K562 (cell line): Measurements from ENCODE around the gene MIEN1. TPM values are rescaled to one million over a fixed set of nuclear protein-coding genes. Genes with fewer than 3 reads are reported as not detected.

ENCODE experiments used
- ATAC-seq: fragments of 200-7000 bp; cut with Tn5 transposase; 3 replicates; pipeline ENCODE4 v1.9.1; 2020; ENCODE audit warnings: moderate library complexity
- BruUV-seq: library from RNA; stranded (reverse); fragments of 400-500 nt; replicated peaks from 2 replicates; lab custom pipeline; 2021; lab: Mats Ljungman, UMichigan
- CTCF ChIA-PET: fragments of 300-600 bp; formaldehyde crosslinking; extraction: SDS; loops from one replicate; lab custom pipeline; 2021; ENCODE audit warnings: low intra/inter-chr PET ratio; lab: Yijun Ruan, JAX
- POLR2A ChIA-PET: fragments of 300-600, 350-650 bp; sonication (Branson Sonifier 250); formaldehyde crosslinking; extraction: SDS; loops from one replicate; lab custom pipeline; 2021; ENCODE audit warnings: antibody characterized with exemption, inconsistent platforms; lab: Yijun Ruan, JAX
- DNase-seq, 4 experiments: peaks; one replicate each; pipeline versions ENCODE4 v3.0.0 to v3.0.0-alpha.2; 2011 to 2018; ENCODE audit warnings: low spot score in 3 of 4, mixed read lengths in 3 of 4; ENCODE audit errors: extremely low read depth in 1 of 4
- FAIRE-seq: peaks from 2 replicates; lab custom pipeline; 2011; peaks lifted over from hg19 to GRCh38; lab: Jason Lieb, UNC
- H2AFZ ChIP-seq: 2 replicates; pipeline ENCODE4 v1.6.0; 2011; ENCODE audit warnings: low read depth, low read length, control low read depth, inconsistent platforms
- H3K27ac ChIP-seq: fragments of 200-600 bp; 3 replicates; pipeline ENCODE4 v1.8.0; 2011; ENCODE audit warnings: low read depth, mild to moderate bottlenecking, control low read depth, inconsistent platforms, low read length, moderate library complexity, mixed read lengths; ENCODE audit errors: extremely low read depth
- H3K27me3 ChIP-seq, 2 experiments: fragments of 300-600 bp in 1 of 2; 2 replicates in 1 of 2; 3 replicates in 1 of 2; pipeline versions ENCODE4 v1.6.0 to v1.8.0; 2011; ENCODE audit warnings: inconsistent platforms in 2 of 2, low read length in 2 of 2, mild to moderate bottlenecking in 1 of 2, mixed read lengths in 1 of 2, moderate library complexity in 1 of 2; ENCODE audit not compliant: control insufficient read depth in 2 of 2, insufficient read depth in 2 of 2
- H3K36me3 ChIP-seq: fragments of 300-600 bp; 3 replicates; pipeline ENCODE4 v1.8.0; 2011; ENCODE audit warnings: mild to moderate bottlenecking, low read length, inconsistent platforms; ENCODE audit not compliant: control insufficient read depth, insufficient read depth
- H3K4me1 ChIP-seq, 2 experiments: fragments of 200-600 bp in 1 of 2; replicated peaks in 1 of 2; 2 replicates in 1 of 2; 3 replicates in 1 of 2; pipeline versions ENCODE4 v1.5.1 to v1.8.0; 2011; ENCODE audit warnings: inconsistent platforms in 2 of 2, low read length in 2 of 2, mild to moderate bottlenecking in 1 of 2, mixed read lengths in 1 of 2, moderate library complexity in 1 of 2; ENCODE audit not compliant: control insufficient read depth in 2 of 2, insufficient read depth in 2 of 2
- H3K4me2 ChIP-seq: 2 replicates; pipeline ENCODE4 v1.6.1; 2011; ENCODE audit warnings: low read length, control low read depth, inconsistent platforms, mixed read lengths; ENCODE audit not compliant: insufficient read depth
- H3K4me3 ChIP-seq: fragments of 200-600 bp; sonication (generic), shearing (Covaris generic); 2 replicates; pipeline ENCODE4 v1.5.1; 2016; ENCODE audit warnings: control low read depth, inconsistent platforms
- H3K79me2 ChIP-seq: fragments of 200-600 bp; 3 replicates; pipeline ENCODE4 v1.8.0; 2011; ENCODE audit warnings: low read length, inconsistent platforms; ENCODE audit not compliant: control insufficient read depth, insufficient read depth
- H3K9ac ChIP-seq, 2 experiments: 2 replicates each; pipeline versions ENCODE4 v1.6.0 to v1.6.1; 2011; ENCODE audit warnings: low read depth in 2 of 2, low read length in 2 of 2, control low read depth in 1 of 2, inconsistent platforms in 1 of 2, mild to moderate bottlenecking in 1 of 2, mixed read lengths in 1 of 2; ENCODE audit not compliant: insufficient read depth in 1 of 2
- H3K9me1 ChIP-seq: one replicate; pipeline ENCODE4 v1.6.0; 2011; ENCODE audit warnings: inconsistent platforms, mild to moderate bottlenecking, low read length, moderate library complexity; ENCODE audit not compliant: control insufficient read depth, insufficient read depth
- H3K9me3 ChIP-seq: replicated peaks from 2 replicates; pipeline ENCODE4 v1.5.1; 2011; ENCODE audit warnings: low read depth, low read length, inconsistent platforms; ENCODE audit not compliant: control insufficient read depth, insufficient read depth
- H4K20me1 ChIP-seq: replicated peaks from 2 replicates; pipeline ENCODE4 v1.6.1; 2011; ENCODE audit warnings: low read length, inconsistent platforms, mixed read lengths; ENCODE audit not compliant: control insufficient read depth, insufficient read depth
- ATF4 ChIP-seq: fragments of 450-650 bp; formaldehyde crosslinking; IDR thresholded peaks from 2 replicates; pipeline ENCODE4 v1.4.0; 2022; ENCODE audit warnings: mild to moderate bottlenecking, moderate library complexity
- CBX5 ChIP-seq: IDR thresholded peaks from 2 replicates; pipeline ENCODE4 v1.6.1; 2014; ENCODE audit warnings: low read depth, borderline replicate concordance
- CTCF ChIP-seq, 3 experiments: IDR thresholded peaks in 2 of 3; conservative IDR thresholded peaks in 1 of 3; 2 replicates each; pipeline ENCODE4 v1.5.1; 2011 to 2012; ENCODE audit warnings: low read length in 3 of 3, mild to moderate bottlenecking in 3 of 3, control low read depth in 2 of 3, improper control_type of control experiment in 1 of 3, inconsistent platforms in 1 of 3, low read depth in 1 of 3, mixed read lengths in 1 of 3, moderate library complexity in 1 of 3; ENCODE audit not compliant: insufficient read depth in 2 of 3
- ELK3 ChIP-seq: fragments of 450-650 bp; formaldehyde crosslinking; IDR thresholded peaks from 2 replicates; pipeline ENCODE4 v1.4.0; 2020; ENCODE audit warnings: mild to moderate bottlenecking
- GTF2A2 ChIP-seq: IDR thresholded peaks from 2 replicates; pipeline ENCODE4 v1.6.1; 2016; ENCODE audit warnings: mild to moderate bottlenecking, missing genetic modification characterization, missing compliant biosample characterization
- OTX1 ChIP-seq: fragments of 450-650 bp; formaldehyde crosslinking; IDR thresholded peaks from 2 replicates; pipeline ENCODE4 v1.4.0; 2022; ENCODE audit warnings: mild to moderate bottlenecking
- POLR3A ChIP-seq: IDR thresholded peaks from 2 replicates; pipeline ENCODE4 v1.6.1; 2011; ENCODE audit warnings: borderline replicate concordance, mild to moderate bottlenecking, moderate library complexity; ENCODE audit not compliant: insufficient read length, insufficient read depth; ENCODE audit errors: extremely low read depth
- SUPT5H ChIP-seq: fragments of 450-650 bp; IDR thresholded peaks from 2 replicates; pipeline ENCODE4 v1.6.1; 2016
- THRA ChIP-seq: fragments of 450-650 bp; IDR thresholded peaks from 2 replicates; pipeline ENCODE4 v1.6.1; 2017; ENCODE audit warnings: mild to moderate bottlenecking, moderate library complexity
- TRIM25 ChIP-seq: fragments of 450-650 bp; IDR thresholded peaks from 2 replicates; pipeline ENCODE4 v1.7.0; 2016; ENCODE audit warnings: borderline replicate concordance
- ZNF146 ChIP-seq: IDR thresholded peaks from one replicate; pipeline ENCODE4 v1.6.1; 2018; ENCODE audit warnings: missing compliant biosample characterization; ENCODE audit not compliant: unreplicated experiment
- ZNF316 ChIP-seq: fragments of 450-650 bp; IDR thresholded peaks from 2 replicates; pipeline ENCODE4 v1.6.1; 2016
- WGBS: fragments of 100-300 bp; shearing (Covaris generic); methylation state at CpG from one replicate; pipeline ENCODE4 v1.1.6; 2016; ENCODE audit warnings: low coverage, mixed read lengths; ENCODE audit not compliant: insufficient coverage; ENCODE audit errors: missing lambda C conversion rate; 5-methylcytosine and 5-hydroxymethylcytosine counted together
- in situ Hi-C: fragments of 300-500 bp; cut with MboI; formaldehyde crosslinking; loops from 4 replicates; pipeline ENCODE4 v1.15.0; 2018; ENCODE audit warnings: inconsistent platforms, mixed read lengths
- intact Hi-C: fragments of 100-400 bp; cut with micrococcal nuclease; formaldehyde crosslinking; loops from 2 replicates; pipeline ENCODE4 v1.14.2; 2022
- polyA plus RNA-seq, 8 experiments: library from polyadenylated mRNA; depleted of rRNA in 4 of 8; stranded (reverse) in 5 of 8; unstranded in 3 of 8; fragments of >200 nt; fragmentation: Nextera tagmentation in 2 of 8; fragmentation: Illumina TruSeq in 1 of 8; extraction: Ambion mirVana in 2 of 8; extraction: Trizol in 1 of 8; gene quantifications; 2 replicates each; pipeline versions ENCODE4 v1.2.1 to v1.2.3, GENCODE V29; 2011 to 2014; ENCODE audit warnings: inconsistent platforms in 1 of 8, missing spikeins in 1 of 8
- total RNA-seq, 7 experiments: library from RNA; depleted of rRNA in 6 of 7; stranded (reverse); fragments of >200 nt in 6 of 7; fragmentation: Illumina TruSeq in 2 of 7; extraction: Trizol in 2 of 7; gene quantifications; 2 replicates each; pipeline versions ENCODE4 v1.2.1 to v1.2.3, GENCODE V29; 2011 to 2021; ENCODE audit warnings: low replicate concordance in 1 of 7

Gene MIEN1
- total and polyA plus RNA-seq, 9 of the 15 experiments (the other 6 are each of a cell fraction or from before 2014, with no cell fraction given) = 61.3 to 142 (median 78.9) TPM

- BruUV-seq = no TSS peak
- in situ Hi-C loops (no loop called here), intact Hi-C loops (no loop called here)
- Histone ChIP-seq H3K27ac (no peak overlapping the region), H3K4me3 (no peak overlapping the region), H3K9me3 (no peaks in the 10 kb centered on the region), H3K4me2 (no peak overlapping the region), H3K9me1 (no peaks in the 10 kb centered on the region), H3K79me2 (no peaks in the 10 kb centered on the region), H3K36me3 (no peaks in the 10 kb centered on the region; the same call in 2 of the 3 replicates), H4K20me1 (no peaks in the 10 kb centered on the region), H2AFZ (no peak overlapping the region), H3K27me3 (no peaks in the 10 kb centered on the region), H3K4me1 (peaks cover 0 to 9% of the 10 kb centered on the region in 2 experiments; a peak in 2 of 5 replicates), H3K9ac (peak overlapping the region in 1 of 2 experiments; percentile 38; a peak in 1 of 4 replicates)
- POLR2A ChIA-PET = interaction anchor here (0.6 to 1.9 kb wide), 7 partner anchors 10 to 88 kb away, joined by 3 to 6 read pairs (median 4); partner anchors contain the start of gene NEUROD2
- FAIRE-seq (no peak), DNase-seq (no peak), ATAC-seq (no peak; the same call in 1 of the 3 replicates)
- CTCF ChIA-PET = no interaction called here
- WGBS = 52% methylated on average over 2 of the region's 2 CpGs
- TF ChIP-seq ZNF316 = no peak
- no peak for TF ChIP-seq POLR3A
- no peak for TF ChIP-seq GTF2A2
- TF ChIP-seq ZNF146 (CRISPR knock-in tag) = no peak
- TF ChIP-seq ATF4 = no peak
- TF ChIP-seq CBX5 = no peak
- no peak for TF ChIP-seq OTX1 (CRISPR knock-in tag)
- TF ChIP-seq TRIM25 = no peak
- no peak for TF ChIP-seq SUPT5H
- no peak for TF ChIP-seq ELK3 (CRISPR knock-in tag)
- no peak for TF ChIP-seq THRA
- TF ChIP-seq CTCF (IDR thresholded peaks at IDR 0.05 in 2 of 3, conservative IDR thresholded peaks at IDR 0.05 in 1 of 3; ENCODE audit: insufficient read depth in 2 of 3, low read depth in 1 of 3, low read length in 3 of 3) = no peak
Observed at GRCh38 chr17:39695089-39695474, 35.2 kb downstream of the MIEN1 start.
